Pancreas (tissue), 10 donors: ENCODE data around the gene ATN1. TPM values are rescaled to one million over a fixed set of nuclear protein-coding genes. Genes with fewer than 3 reads are reported as not detected.

Experiments
- ATAC-seq, 4 donors: fragments of 200-7000 bp; cut with Tn5 transposase; one replicate each; pipeline versions ENCODE4 v1.8.0 to v1.9.1; 2020; ENCODE audit warnings: mild to moderate bottlenecking in 4 of 4, moderate library complexity in 4 of 4
- DNase-seq, 6 donors: peaks; one replicate each; pipeline ENCODE4 v3.0.0-alpha.2; 2020
- FAIRE-seq: peaks from 2 replicates; lab custom pipeline; 2012; peaks lifted over from hg19 to GRCh38; lab: Jason Lieb, UNC
- H3K27ac ChIP-seq, 4 donors: fragments of 200-600 bp; sonication (generic); 1 replicate in 3 of 4; 2 replicates in 1 of 4; pipeline versions ENCODE4 v1.5.0 to v1.8.0; 2020
- H3K27me3 ChIP-seq, 4 donors: fragments of 200-600 bp; one replicate each; pipeline ENCODE4 v1.8.0; 2021
- H3K36me3 ChIP-seq, 3 donors: fragments of 200-600 bp; sonication (generic) in 1 of 3; one replicate each; pipeline versions ENCODE4 v1.5.0 to v1.8.0; 2020 to 2021
- H3K4me1 ChIP-seq, 3 donors: fragments of 200-600 bp; one replicate each; pipeline ENCODE4 v1.8.0; 2021
- H3K4me3 ChIP-seq, 4 donors: fragments of 200-600 bp; sonication (generic) in 2 of 4; one replicate each; pipeline versions ENCODE4 v1.5.0 to v1.8.0; 2020 to 2021
- H3K9me3 ChIP-seq, 4 donors: fragments of 200-600 bp; one replicate each; pipeline ENCODE4 v1.8.0; 2021
- WGBS, 2 donors: extraction: QIAGEN DNeasy Blood & Tissue Kit; methylation state at CpG; one replicate each; pipeline ENCODE4 v1.1.7; 2013; 5-methylcytosine and 5-hydroxymethylcytosine counted together
- intact Hi-C, 3 donors: fragments of 100-400 bp; cut with DNase I; formaldehyde crosslinking; loops; one replicate each; pipeline versions ENCODE4 v1.11.1 to v1.14.2; 2022
- polyA plus RNA-seq, 2 donors: library from polyadenylated mRNA; stranded (reverse); fragments of 200-250 nt; gene quantifications; one replicate each; pipeline ENCODE4 v1.2.3, GENCODE V29; 2013
- total RNA-seq, 6 donors: library from RNA; stranded (reverse); fragmentation: NEBNext Ultra II Directional in 4 of 6; extraction: Animal tissue kit (Norgen Biotek cat#: 25700) in 4 of 6; gene quantifications; one replicate each; pipeline versions ENCODE4 v1.2.1 to v1.2.4, GENCODE V29; 2021 to 2023
- TF ChIP-seq, protein P1 (sequence below), 4 donors: fragments of 200-600 bp; sonication (generic) in 3 of 4; IDR thresholded peaks; one replicate each; pipeline versions ENCODE4 v1.5.0 to v1.8.0; 2021; ENCODE audit warnings: antibody characterized with exemption in 4 of 4
- donor health status: healthy with polysubstance abuse.
- donor health status: DM: no; HTN: no; CAD: no; lungs with moderate emphysema.
- donor health status: DM: no; HTN: no; CAD: no.
- donor health status: control.
- donor health status: control.
- donor health status: Bipolar disorder and iron deficiency.
- donor health status: DM: yes; HTN: yes; CAD: no.
- donor health status: DM: no; HTN: no; CAD: no.
- donor health status: DM: no; HTN: no; CAD: no.
- donor health status: DM: yes; HTN: yes; CAD: no.

The ATN1 gene
- total and polyA plus RNA-seq, 8 donors = 30.9 to 113 (median 39.2) TPM

DNA sequence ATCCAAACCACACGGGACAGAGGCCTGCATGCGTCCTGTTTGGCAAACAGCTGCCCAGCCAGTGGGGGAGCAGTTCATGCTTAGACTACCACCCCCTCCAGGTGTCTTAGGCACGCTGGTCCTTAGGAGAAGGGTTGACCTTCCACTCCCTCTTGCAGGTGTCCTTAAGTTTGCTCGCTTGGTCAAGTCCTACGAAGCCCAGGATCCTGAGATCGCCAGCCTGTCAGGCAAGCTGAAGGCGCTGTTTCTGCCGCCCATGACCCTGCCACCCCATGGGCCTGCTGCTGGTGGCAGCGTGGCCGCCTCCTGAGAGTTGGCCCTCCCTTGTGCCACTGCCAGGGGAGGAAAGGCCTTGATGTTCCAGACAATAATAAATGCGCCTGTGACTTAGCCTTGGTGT, 17.9 kb downstream of the ATN1 start:
- 31 to 36% methylated on average over 9 to 11 of the region's 11 CpGs for WGBS, 2 donors
- peaks cover 0 to 4% (median 0%) of the 10 kb centered on the region in 3 donors for H3K36me3 ChIP-seq
- DNase-seq = peak in 1 of 6 donors; percentile 77

DNA sequence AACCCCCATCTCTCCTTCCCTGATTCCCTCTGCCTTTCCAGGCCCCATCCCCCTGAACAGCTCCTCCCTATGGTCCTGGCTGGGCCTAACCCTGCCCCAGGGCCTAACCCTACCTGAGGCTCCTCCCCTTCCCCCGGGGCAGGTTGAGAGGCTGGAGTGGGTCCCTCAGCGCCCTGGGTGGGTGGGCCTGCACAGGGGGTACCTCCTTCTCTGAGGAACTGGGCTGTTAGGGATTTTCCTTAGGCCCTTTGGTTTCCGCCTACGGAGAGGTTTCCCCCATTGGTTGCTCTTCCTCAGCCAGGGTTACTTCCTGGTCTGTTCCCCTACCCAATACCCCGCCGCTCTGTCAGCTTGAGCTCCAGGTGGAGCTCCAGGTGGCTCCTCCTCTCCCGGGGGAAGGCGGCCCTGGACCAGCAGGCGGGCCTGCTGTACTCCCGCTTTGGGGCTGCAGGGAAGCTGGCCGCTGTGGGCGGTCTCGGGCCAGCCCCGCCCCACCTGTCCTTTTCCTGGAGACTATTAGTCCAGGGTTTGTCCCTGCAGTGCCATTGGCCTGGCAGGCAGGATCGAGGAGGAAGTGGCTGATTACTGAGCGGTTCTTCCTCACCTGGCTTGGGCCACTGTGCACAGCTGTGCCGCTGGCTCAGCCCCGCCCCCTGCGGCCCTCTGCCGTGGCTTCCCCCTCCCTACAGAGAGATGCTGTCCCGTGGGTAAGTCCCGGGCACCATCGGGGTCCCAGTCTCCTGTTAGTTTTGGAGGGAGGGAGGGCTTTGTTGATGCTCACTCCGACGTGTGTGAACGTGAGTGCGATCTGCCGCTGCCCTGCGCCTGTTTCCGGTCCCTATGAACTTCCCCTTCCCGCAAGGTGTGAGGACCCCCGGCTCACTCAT, 18.5 kb downstream of the ATN1 start:
- Histone ChIP-seq H3K4me3 (peak overlapping the region; percentile 27 to 71 (median 40)), H3K27ac (peak overlapping the region; percentile 83 to 97 (median 96)), H3K36me3 (peaks cover 0 to 3% (median 0%) of the 10 kb centered on the region in 3 donors), H3K27me3 (no peaks in the 10 kb centered on the region), H3K4me1 (peaks cover 13 to 23% (median 18%) of the 10 kb centered on the region in 3 donors), H3K9me3 (no peaks in the 10 kb centered on the region)
- FAIRE-seq = no peak
- ATAC-seq = peak; percentile 74 to 82 (median 80)
- TF ChIP-seq, protein P1, sequence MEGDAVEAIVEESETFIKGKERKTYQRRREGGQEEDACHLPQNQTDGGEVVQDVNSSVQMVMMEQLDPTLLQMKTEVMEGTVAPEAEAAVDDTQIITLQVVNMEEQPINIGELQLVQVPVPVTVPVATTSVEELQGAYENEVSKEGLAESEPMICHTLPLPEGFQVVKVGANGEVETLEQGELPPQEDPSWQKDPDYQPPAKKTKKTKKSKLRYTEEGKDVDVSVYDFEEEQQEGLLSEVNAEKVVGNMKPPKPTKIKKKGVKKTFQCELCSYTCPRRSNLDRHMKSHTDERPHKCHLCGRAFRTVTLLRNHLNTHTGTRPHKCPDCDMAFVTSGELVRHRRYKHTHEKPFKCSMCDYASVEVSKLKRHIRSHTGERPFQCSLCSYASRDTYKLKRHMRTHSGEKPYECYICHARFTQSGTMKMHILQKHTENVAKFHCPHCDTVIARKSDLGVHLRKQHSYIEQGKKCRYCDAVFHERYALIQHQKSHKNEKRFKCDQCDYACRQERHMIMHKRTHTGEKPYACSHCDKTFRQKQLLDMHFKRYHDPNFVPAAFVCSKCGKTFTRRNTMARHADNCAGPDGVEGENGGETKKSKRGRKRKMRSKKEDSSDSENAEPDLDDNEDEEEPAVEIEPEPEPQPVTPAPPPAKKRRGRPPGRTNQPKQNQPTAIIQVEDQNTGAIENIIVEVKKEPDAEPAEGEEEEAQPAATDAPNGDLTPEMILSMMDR (IDR thresholded peaks at IDR 0.05) = peak in 1 of 4 donors; percentile 10
- DNase-seq = peak; percentile 93 to 99 (median 98)
- WGBS, 2 donors = 2 to 6% methylated on average over 32 of the region's 32 CpGs
- intact Hi-C loops = loop anchor here in 1 of 3 donors (10.0 kb wide), 1 partner anchor 159 kb away; the partner anchor contains the start of gene C1RL

More for the DNA sequence above, 17.9 kb downstream of the ATN1 start:
- Histone ChIP-seq H3K4me3 (peak overlapping the region in 2 of 4 donors; percentile 27 to 71), H3K27ac (peak overlapping the region; percentile 83 to 97 (median 96)), H3K27me3 (no peaks in the 10 kb centered on the region), H3K9me3 (no peaks in the 10 kb centered on the region), H3K4me1 (peaks cover 13 to 23% (median 18%) of the 10 kb centered on the region in 3 donors)
- FAIRE-seq (no peak), ATAC-seq (no peak)
- intact Hi-C loops = loop anchor here in 1 of 3 donors (10.0 kb wide), 1 partner anchor 159 kb away; the partner anchor contains the start of gene C1RL
- TF ChIP-seq, protein P1 (IDR thresholded peaks at IDR 0.05) = no peak

DNA sequence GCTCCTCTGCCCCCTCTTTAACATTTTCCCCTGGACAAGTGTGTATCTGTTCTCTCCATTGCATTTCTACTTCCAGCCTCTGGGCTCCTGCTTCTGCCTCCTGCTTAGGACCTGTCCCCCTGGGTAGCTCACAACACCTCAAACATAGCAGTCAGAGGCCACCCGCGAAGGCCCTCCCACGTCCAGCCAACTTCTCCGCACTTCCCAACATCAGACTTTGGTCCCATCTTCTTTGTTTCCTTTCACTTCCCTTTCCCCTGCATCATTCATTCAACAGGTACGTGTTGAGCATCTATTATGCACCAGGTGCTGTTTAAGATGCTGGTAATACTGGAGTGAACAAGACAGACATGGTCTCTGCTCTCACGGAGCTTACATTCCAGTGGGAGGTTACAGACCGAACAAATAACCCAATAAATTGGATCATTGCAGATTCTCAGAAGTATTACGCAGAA, 19.2 kb downstream of the ATN1 start:
- Histone ChIP-seq H3K27ac (peak overlapping the region; percentile 49 to 97 (median 96)), H3K4me3 (peak overlapping the region; percentile 27 to 71 (median 40)), H3K9me3 (no peaks in the 10 kb centered on the region), H3K27me3 (no peaks in the 10 kb centered on the region), H3K36me3 (no peaks in the 10 kb centered on the region), H3K4me1 (peaks cover 13 to 23% (median 18%) of the 10 kb centered on the region in 3 donors)
- FAIRE-seq (no peak), DNase-seq (no peak), ATAC-seq (no peak)
- WGBS, 2 donors = 36 to 38% methylated on average over 8 of the region's 8 CpGs
- TF ChIP-seq, protein P1 (IDR thresholded peaks at IDR 0.05) = no peak
- intact Hi-C loops = loop anchor here in 1 of 3 donors (10.0 kb wide), 1 partner anchor 158 kb away; the partner anchor contains the start of gene C1RL

DNA sequence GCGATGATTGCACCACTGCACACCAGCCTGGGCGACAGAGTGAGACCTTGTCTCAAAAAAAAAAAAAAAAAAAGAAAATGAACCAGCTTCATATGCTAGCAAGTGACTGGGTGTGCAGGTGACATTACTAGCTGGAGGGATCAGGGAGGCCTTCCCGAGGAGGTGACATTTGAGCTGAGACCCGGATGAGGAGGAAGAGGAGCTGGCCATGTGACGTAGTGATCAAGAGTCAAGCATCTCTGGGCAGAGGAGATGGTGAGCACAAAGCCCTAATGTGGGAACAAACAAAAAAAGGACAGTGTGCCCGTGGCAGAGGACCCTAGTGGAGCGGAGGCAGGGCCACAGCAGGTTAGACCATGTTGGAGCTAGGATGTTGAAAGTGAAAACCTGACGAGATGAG, 19.9 kb downstream of the ATN1 start:
- Histone ChIP-seq H3K4me3 (no peak overlapping the region), H3K9me3 (no peaks in the 10 kb centered on the region), H3K36me3 (no peaks in the 10 kb centered on the region), H3K27me3 (no peaks in the 10 kb centered on the region), H3K27ac (no peak overlapping the region), H3K4me1 (peaks cover 13 to 23% (median 16%) of the 10 kb centered on the region in 3 donors)
- TF ChIP-seq, protein P1 (IDR thresholded peaks at IDR 0.05) = no peak
- FAIRE-seq (no peak), ATAC-seq (no peak), DNase-seq (peak in 3 of 6 donors; percentile 14 to 35 (median 20))
- WGBS, 2 donors = 80 to 87% methylated on average over 8 of the region's 8 CpGs
- intact Hi-C loops = loop anchor here in 1 of 3 donors (10.0 kb wide), 1 partner anchor 157 kb away; the partner anchor contains the start of gene C1RL
